CD4-positive, CD25-positive, alpha-beta regulatory T cell (primary cell): ENCODE results near the gene CFAP141. TPM values are rescaled to one million over a fixed set of nuclear protein-coding genes. Genes with fewer than 3 reads are reported as not detected.
"Not testable (repeated sequence)": the region's sequence is repeated elsewhere in the genome, so short reads cannot be mapped to it uniquely, and the experiment has no call there.

Source experiments
- ATAC-seq, 2 donors: fragments of 150-1000 bp; cut with Tn5 transposase; one replicate each; pipeline ENCODE4 v1.10.0; 2021; ENCODE audit warnings: low read depth in 2 of 2, moderate number of reproducible peaks in 2 of 2, moderate library complexity in 1 of 2
- DNase-seq, 3 donors: peaks; one replicate each; pipeline versions ENCODE4 v3.0.0 to v3.0.0-alpha.2; 2012 to 2022; ENCODE audit warnings: mixed read lengths in 1 of 3
- H3K27ac ChIP-seq: one replicate; pipeline ENCODE4 v1.7.0; 2013; ENCODE audit warnings: mild to moderate bottlenecking, low read length; ENCODE audit not compliant: insufficient read depth, poor library complexity, severe bottlenecking
- H3K27me3 ChIP-seq: one replicate; pipeline ENCODE4 v1.7.0; 2013; ENCODE audit warnings: low read length; ENCODE audit not compliant: control insufficient read depth, insufficient read depth
- H3K36me3 ChIP-seq: one replicate; pipeline ENCODE4 v1.7.0; 2013; ENCODE audit warnings: mild to moderate bottlenecking, low read length, moderate library complexity; ENCODE audit not compliant: control insufficient read depth, insufficient read depth
- H3K4me1 ChIP-seq: 2 replicates; pipeline ENCODE4 v1.7.0; 2013; ENCODE audit warnings: mild to moderate bottlenecking, low read length; ENCODE audit not compliant: insufficient read depth, control insufficient read depth, poor library complexity, severe bottlenecking
- H3K4me3 ChIP-seq: one replicate; pipeline ENCODE4 v1.7.0; 2013; ENCODE audit warnings: low read depth, mild to moderate bottlenecking, low read length, moderate library complexity
- H3K9me3 ChIP-seq, 2 experiments: 1 replicate in 1 of 2; 2 replicates in 1 of 2; pipeline ENCODE4 v1.7.0; 2013; ENCODE audit warnings: low read length in 2 of 2, mild to moderate bottlenecking in 1 of 2, moderate library complexity in 1 of 2; ENCODE audit not compliant: control insufficient read depth in 2 of 2
- H3K27ac Mint-ChIP-seq, 3 donors: one replicate each; pipeline ENCODE4 v1.8.0; 2020 to 2022; ENCODE audit warnings: mild to moderate bottlenecking in 3 of 3, mixed read lengths in 3 of 3, moderate library complexity in 2 of 3
- H3K27me3 Mint-ChIP-seq: one replicate; pipeline ENCODE4 v1.8.0; 2022; ENCODE audit warnings: mild to moderate bottlenecking, mixed read lengths
- H3K36me3 Mint-ChIP-seq: one replicate; pipeline ENCODE4 v1.8.0; 2020; ENCODE audit warnings: mixed read lengths
- H3K4me1 Mint-ChIP-seq, 4 donors: one replicate each; pipeline ENCODE4 v1.8.0; 2020 to 2022; ENCODE audit warnings: mixed read lengths in 4 of 4, mild to moderate bottlenecking in 1 of 4
- H3K4me3 Mint-ChIP-seq, 4 donors: one replicate each; pipeline ENCODE4 v1.8.0; 2020 to 2022; ENCODE audit warnings: mild to moderate bottlenecking in 4 of 4, mixed read lengths in 4 of 4, moderate library complexity in 3 of 4
- H3K9me3 Mint-ChIP-seq, 7 donors: one replicate each; pipeline ENCODE4 v1.8.0; 2020 to 2022; ENCODE audit warnings: mixed read lengths in 7 of 7, mild to moderate bottlenecking in 3 of 7, moderate library complexity in 2 of 7
- polyA plus RNA-seq, 4 donors: library from polyadenylated mRNA; unstranded; fragments of 300-500 nt; fragmentation: Illumina TruSeq; gene quantifications; one replicate each; pipeline ENCODE4 v1.2.3, GENCODE V29; 2021
- total RNA-seq: library from RNA; stranded (reverse); gene quantifications from one replicate; pipeline ENCODE4 v1.2.3, GENCODE V29; 2022

The CFAP141 gene
- total and polyA plus RNA-seq, 5 donors from 2014 or later: not detected

GRCh38 chr1:154236855-154237254 lies 30.7 kb upstream of the CFAP141 start:
- Mint-ChIP-seq H3K9me3 (no peaks in the 10 kb centered on the region), H3K36me3 (peaks cover 58% of the 10 kb centered on the region), H3K4me1 (peaks cover 22 to 45% (median 27%) of the 10 kb centered on the region in 4 donors), H3K27me3 (no peaks in the 10 kb centered on the region), H3K4me3 (no peak overlapping the region), H3K27ac (peak overlapping the region in 1 of 3 donors; percentile 5)
- Histone ChIP-seq H3K27ac (no peak overlapping the region), H3K4me1 (no peaks in the 10 kb centered on the region), H3K4me3 (no peak overlapping the region), H3K36me3 (peaks cover 86% of the 10 kb centered on the region), H3K9me3 (no peaks in the 10 kb centered on the region), H3K27me3 (no peaks in the 10 kb centered on the region)
- ATAC-seq (no peak), DNase-seq (no peak)

GRCh38 chr1:154233127-154233526 lies 27.0 kb upstream of the CFAP141 start:
- not testable (repeated sequence) for H3K27ac ChIP-seq, H3K4me3 Mint-ChIP-seq, ATAC-seq, H3K4me3 ChIP-seq, DNase-seq, H3K27me3 Mint-ChIP-seq, H3K4me1 ChIP-seq, H3K9me3 Mint-ChIP-seq, H3K27me3 ChIP-seq, H3K9me3 ChIP-seq
- Mint-ChIP-seq H3K36me3 (peaks cover 51% of the 10 kb centered on the region), H3K4me1 (peaks cover 9 to 22% (median 15%) of the 10 kb centered on the region in 4 donors), H3K27ac (peak overlapping the region in 1 of 3 donors; percentile 75)
- peaks cover 91% of the 10 kb centered on the region for H3K36me3 ChIP-seq

- DNase-seq, H3K4me3 ChIP-seq, H3K9me3 ChIP-seq, H3K4me3 Mint-ChIP-seq, H3K27me3 Mint-ChIP-seq, ATAC-seq, H3K9me3 Mint-ChIP-seq, H3K27ac ChIP-seq, H3K27me3 ChIP-seq, H3K4me1 ChIP-seq: not testable (repeated sequence)
- Mint-ChIP-seq H3K27ac (peak overlapping the region in 1 of 3 donors; percentile 62), H3K36me3 (peaks cover 42% of the 10 kb centered on the region), H3K4me1 (peaks cover 8 to 21% (median 14%) of the 10 kb centered on the region in 4 donors)
- H3K36me3 ChIP-seq: peaks cover 86% of the 10 kb centered on the region
Measured at GRCh38 chr1:154231112-154231511, 25.0 kb upstream of the CFAP141 start.

GRCh38 chr1:154225370-154225769 lies 19.2 kb upstream of the CFAP141 start:
- Mint-ChIP-seq H3K4me1 (peaks cover 39 to 57% (median 48%) of the 10 kb centered on the region in 4 donors), H3K36me3 (peaks cover 30% of the 10 kb centered on the region)
- peaks cover 47% of the 10 kb centered on the region for H3K36me3 ChIP-seq

GRCh38 chr1:154223621-154224020 lies 17.5 kb upstream of the CFAP141 start:
- H3K4me3 Mint-ChIP-seq: peak overlapping the region in 3 of 4 donors; percentile 19 to 91 (median 64)

More at GRCh38 chr1:154225370-154225769, 19.2 kb upstream of the CFAP141 start:
- DNase-seq: no peak
- Histone ChIP-seq H3K4me1 (peaks cover 34% of the 10 kb centered on the region), H3K9me3 (no peaks in the 10 kb centered on the region), H3K27ac (no peak overlapping the region), H3K27me3 (no peaks in the 10 kb centered on the region), H3K4me3 (no peak overlapping the region)
- H3K4me3 Mint-ChIP-seq: peak overlapping the region in 1 of 4 donors; percentile 52
- peak overlapping the region in 2 of 3 donors; percentile 41 to 86 for H3K27ac Mint-ChIP-seq
- H3K9me3 Mint-ChIP-seq: peaks cover 0 to 2% (median 0%) of the 10 kb centered on the region in 7 donors
- no peaks in the 10 kb centered on the region for H3K27me3 Mint-ChIP-seq
- no peak for ATAC-seq

GRCh38 chr1:154222918-154223317 lies 16.8 kb upstream of the CFAP141 start:
- no peaks in the 10 kb centered on the region for H3K27me3 Mint-ChIP-seq
- no peak for ATAC-seq
- peak overlapping the region; percentile 64 to 99 (median 90) for H3K4me3 Mint-ChIP-seq
- Histone ChIP-seq H3K4me3 (peak overlapping the region; percentile 91), H3K27ac (peak overlapping the region; percentile 99), H3K9me3 (no peaks in the 10 kb centered on the region), H3K36me3 (peaks cover 33% of the 10 kb centered on the region), H3K27me3 (no peaks in the 10 kb centered on the region), H3K4me1 (peaks cover 55% of the 10 kb centered on the region)
- H3K36me3 Mint-ChIP-seq: peaks cover 33% of the 10 kb centered on the region
- H3K4me1 Mint-ChIP-seq: peaks cover 51 to 79% (median 63%) of the 10 kb centered on the region in 4 donors
- peaks cover 0 to 3% (median 0%) of the 10 kb centered on the region in 7 donors for H3K9me3 Mint-ChIP-seq
- no peak for DNase-seq
- peak overlapping the region in 2 of 3 donors; percentile 99 to 100 for H3K27ac Mint-ChIP-seq

More at GRCh38 chr1:154223621-154224020, 17.5 kb upstream of the CFAP141 start:
- H3K9me3 ChIP-seq: no peaks in the 10 kb centered on the region
- Mint-ChIP-seq H3K27ac (peak overlapping the region in 2 of 3 donors; percentile 63 to 83), H3K9me3 (peaks cover 0 to 3% (median 0%) of the 10 kb centered on the region in 7 donors), H3K27me3 (no peaks in the 10 kb centered on the region), H3K36me3 (peaks cover 33% of the 10 kb centered on the region), H3K4me1 (peaks cover 48 to 72% (median 57%) of the 10 kb centered on the region in 4 donors)
- H3K4me1 ChIP-seq: peaks cover 48% of the 10 kb centered on the region
- peak overlapping the region; percentile 99 for H3K27ac ChIP-seq
- no peaks in the 10 kb centered on the region for H3K27me3 ChIP-seq
- H3K4me3 ChIP-seq: peak overlapping the region; percentile 91
- no peak for DNase-seq
- H3K36me3 ChIP-seq: peaks cover 33% of the 10 kb centered on the region
- ATAC-seq: no peak

- Mint-ChIP-seq H3K36me3 (peaks cover 35% of the 10 kb centered on the region), H3K4me1 (peaks cover 51 to 83% (median 65%) of the 10 kb centered on the region in 4 donors), H3K4me3 (peak overlapping the region; percentile 91 to 99 (median 96)), H3K27me3 (no peaks in the 10 kb centered on the region), H3K9me3 (peaks cover 0 to 3% (median 0%) of the 10 kb centered on the region in 7 donors), H3K27ac (peak overlapping the region in 2 of 3 donors; percentile 99 to 100)
- Histone ChIP-seq H3K27me3 (no peaks in the 10 kb centered on the region), H3K4me1 (peaks cover 58% of the 10 kb centered on the region), H3K36me3 (peaks cover 34% of the 10 kb centered on the region), H3K27ac (peak overlapping the region; percentile 99), H3K9me3 (no peaks in the 10 kb centered on the region), H3K4me3 (peak overlapping the region; percentile 91)
- ATAC-seq (no peak), DNase-seq (peak in 1 of 3 donors; percentile 14)
Measured at GRCh38 chr1:154222518-154222917, 16.4 kb upstream of the CFAP141 start.
